ENCODE data around the gene MEGF9. TPM values are rescaled to one million over a fixed set of nuclear protein-coding genes. Genes with fewer than 3 reads are reported as not detected.

MEGF9 gene
- total RNA-seq, 1 experiment from 2014 or later, result 8.3 TPM

DNA sequence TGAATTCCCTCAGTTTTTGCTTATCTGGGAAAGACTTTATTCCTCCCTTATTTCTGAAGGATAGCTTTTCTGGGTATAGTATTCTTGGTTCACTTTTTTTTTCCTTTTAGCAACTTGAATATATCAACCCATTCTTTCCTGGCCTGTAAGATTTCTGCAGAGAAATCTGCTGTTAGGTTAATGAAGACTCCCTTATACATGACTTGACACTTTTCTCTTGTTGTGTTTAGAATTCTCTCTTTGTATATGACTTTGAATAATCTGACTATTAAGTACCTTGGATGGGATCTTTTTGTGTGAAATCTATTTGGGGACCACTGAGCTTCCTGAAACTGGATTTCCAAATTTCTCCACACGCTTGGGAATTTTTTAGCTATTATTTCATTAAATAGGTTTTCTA, 79.3 kb downstream of the MEGF9 start:
- BruUV-seq (replicated peaks), result no TSS peak
- H3K9me3 ChIP-seq (ENCODE audit: control insufficient read depth in 1 of 2, insufficient read depth in 1 of 2, low read depth in 1 of 2, low read length in 2 of 2), result no peaks in the 10 kb centered on the region
- no peak overlapping the region for H3K4me3 ChIP-seq (replicated peaks in 1 of 2; ENCODE audit: low read depth in 1 of 2, low read length in 2 of 2)
- no peaks in the 10 kb centered on the region for H4K20me1 ChIP-seq (ENCODE audit: insufficient read depth)
- no peaks in the 10 kb centered on the region for H3K9me2 ChIP-seq (ENCODE audit: insufficient read depth)
- no peaks in the 10 kb centered on the region for H3K36me3 ChIP-seq (ENCODE audit: control insufficient read depth in 1 of 2, insufficient read depth in 2 of 2, low read length in 2 of 2)
- no peak overlapping the region for H3K27ac ChIP-seq (ENCODE audit: low read depth, low read length)
- DNase-seq (ENCODE audit: low read depth, low spot score) (no peak), ATAC-seq (no peak)
- no peak overlapping the region for H3K9ac ChIP-seq (ENCODE audit: low read length)
- no peak overlapping the region for H3K4me2 ChIP-seq (ENCODE audit: low read length)
- POLR2A ChIA-PET, result no interaction called here
- no peak overlapping the region for H2AFZ ChIP-seq (ENCODE audit: low read depth, low read length, poor library complexity, severe bottlenecking)
- CTCF ChIA-PET, result interaction anchor here (3.6 kb wide), 1 partner anchor 15 kb away, joined by 10 read pairs; no protein-coding TSS in a partner anchor
- no peaks in the 10 kb centered on the region for H3K79me2 ChIP-seq (ENCODE audit: insufficient read depth, low read length)
- no peak for TF ChIP-seq SRF (IDR thresholded peaks at IDR 0.05; ENCODE audit: low read depth)
- TF ChIP-seq, protein P1, sequence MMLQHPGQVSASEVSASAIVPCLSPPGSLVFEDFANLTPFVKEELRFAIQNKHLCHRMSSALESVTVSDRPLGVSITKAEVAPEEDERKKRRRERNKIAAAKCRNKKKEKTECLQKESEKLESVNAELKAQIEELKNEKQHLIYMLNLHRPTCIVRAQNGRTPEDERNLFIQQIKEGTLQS (IDR thresholded peaks at IDR 0.05), result no peak
- TF ChIP-seq, protein P2, sequence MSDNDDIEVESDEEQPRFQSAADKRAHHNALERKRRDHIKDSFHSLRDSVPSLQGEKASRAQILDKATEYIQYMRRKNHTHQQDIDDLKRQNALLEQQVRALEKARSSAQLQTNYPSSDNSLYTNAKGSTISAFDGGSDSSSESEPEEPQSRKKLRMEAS (IDR thresholded peaks at IDR 0.05), result no peak
- no peaks in the 10 kb centered on the region for H3K27me3 ChIP-seq (ENCODE audit: insufficient read depth, low read length)
- RAD21 ChIA-PET (ENCODE audit: low non-redundant PET in 1 of 2, low total read pairs in 2 of 2, uncharacterized antibody in 2 of 2, unreplicated experiment in 2 of 2), result no interaction called here
- H3K4me1 ChIP-seq (ENCODE audit: control insufficient read depth in 1 of 2, insufficient read depth in 2 of 2, low read length in 2 of 2), result no peaks in the 10 kb centered on the region
- intact Hi-C loops (cut with micrococcal nuclease), result no loop called here

DNA sequence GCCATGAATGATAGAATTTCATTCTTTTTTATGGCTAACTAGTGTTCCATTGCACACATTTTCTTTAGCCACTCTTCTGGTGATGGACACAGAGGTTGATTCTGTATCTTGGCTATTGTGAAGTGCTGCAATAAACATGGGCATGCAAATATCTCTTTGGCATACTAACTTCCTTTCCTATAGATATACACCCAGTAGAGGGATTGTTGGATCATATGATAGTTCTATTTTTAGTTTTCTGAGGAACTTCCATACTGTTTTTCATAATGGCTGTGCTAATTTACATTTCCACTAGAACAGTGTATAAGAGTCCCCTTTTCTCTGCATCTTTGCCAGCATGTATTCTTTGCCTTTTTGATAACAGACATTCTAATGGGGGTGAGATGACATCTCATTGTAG, 83.9 kb downstream of the MEGF9 start:
- no peak for ATAC-seq
- Histone ChIP-seq H3K9me2 (ENCODE audit: insufficient read depth) (no peaks in the 10 kb centered on the region), H3K27ac (ENCODE audit: low read depth, low read length) (no peak overlapping the region), H3K79me2 (ENCODE audit: insufficient read depth, low read length) (no peaks in the 10 kb centered on the region), H2AFZ (ENCODE audit: low read depth, low read length, poor library complexity, severe bottlenecking) (no peak overlapping the region), H3K4me1 (ENCODE audit: control insufficient read depth in 1 of 2, insufficient read depth in 2 of 2, low read length in 2 of 2) (peaks cover 0 to 13% of the 10 kb centered on the region in 2 experiments; a peak in 2 of 4 replicates), H4K20me1 (ENCODE audit: insufficient read depth) (no peaks in the 10 kb centered on the region), H3K4me3 (replicated peaks in 1 of 2; ENCODE audit: low read depth in 1 of 2, low read length in 2 of 2) (no peak overlapping the region), H3K36me3 (ENCODE audit: control insufficient read depth in 1 of 2, insufficient read depth in 2 of 2, low read length in 2 of 2) (no peaks in the 10 kb centered on the region), H3K27me3 (ENCODE audit: insufficient read depth, low read length) (no peaks in the 10 kb centered on the region), H3K9me3 (ENCODE audit: control insufficient read depth in 1 of 2, insufficient read depth in 1 of 2, low read depth in 1 of 2, low read length in 2 of 2) (no peaks in the 10 kb centered on the region), H3K4me2 (ENCODE audit: low read length) (no peak overlapping the region), H3K9ac (ENCODE audit: low read length) (no peak overlapping the region)
- intact Hi-C loops (cut with micrococcal nuclease), result no loop called here
- BruUV-seq (replicated peaks), result no TSS peak
- CTCF ChIA-PET, result no interaction called here
- RAD21 ChIA-PET (ENCODE audit: low non-redundant PET in 1 of 2, low total read pairs in 2 of 2, uncharacterized antibody in 2 of 2, unreplicated experiment in 2 of 2), result no interaction called here
- DNase-seq (ENCODE audit: low read depth, low spot score), result no peak
- TF ChIP-seq, protein P3, sequence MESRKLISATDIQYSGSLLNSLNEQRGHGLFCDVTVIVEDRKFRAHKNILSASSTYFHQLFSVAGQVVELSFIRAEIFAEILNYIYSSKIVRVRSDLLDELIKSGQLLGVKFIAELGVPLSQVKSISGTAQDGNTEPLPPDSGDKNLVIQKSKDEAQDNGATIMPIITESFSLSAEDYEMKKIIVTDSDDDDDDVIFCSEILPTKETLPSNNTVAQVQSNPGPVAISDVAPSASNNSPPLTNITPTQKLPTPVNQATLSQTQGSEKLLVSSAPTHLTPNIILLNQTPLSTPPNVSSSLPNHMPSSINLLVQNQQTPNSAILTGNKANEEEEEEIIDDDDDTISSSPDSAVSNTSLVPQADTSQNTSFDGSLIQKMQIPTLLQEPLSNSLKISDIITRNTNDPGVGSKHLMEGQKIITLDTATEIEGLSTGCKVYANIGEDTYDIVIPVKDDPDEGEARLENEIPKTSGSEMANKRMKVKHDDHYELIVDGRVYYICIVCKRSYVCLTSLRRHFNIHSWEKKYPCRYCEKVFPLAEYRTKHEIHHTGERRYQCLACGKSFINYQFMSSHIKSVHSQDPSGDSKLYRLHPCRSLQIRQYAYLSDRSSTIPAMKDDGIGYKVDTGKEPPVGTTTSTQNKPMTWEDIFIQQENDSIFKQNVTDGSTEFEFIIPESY (IDR thresholded peaks at IDR 0.05; ENCODE audit: extremely low read depth, insufficient replicate concordance, low read length), result no peak
- TF ChIP-seq, protein P4, sequence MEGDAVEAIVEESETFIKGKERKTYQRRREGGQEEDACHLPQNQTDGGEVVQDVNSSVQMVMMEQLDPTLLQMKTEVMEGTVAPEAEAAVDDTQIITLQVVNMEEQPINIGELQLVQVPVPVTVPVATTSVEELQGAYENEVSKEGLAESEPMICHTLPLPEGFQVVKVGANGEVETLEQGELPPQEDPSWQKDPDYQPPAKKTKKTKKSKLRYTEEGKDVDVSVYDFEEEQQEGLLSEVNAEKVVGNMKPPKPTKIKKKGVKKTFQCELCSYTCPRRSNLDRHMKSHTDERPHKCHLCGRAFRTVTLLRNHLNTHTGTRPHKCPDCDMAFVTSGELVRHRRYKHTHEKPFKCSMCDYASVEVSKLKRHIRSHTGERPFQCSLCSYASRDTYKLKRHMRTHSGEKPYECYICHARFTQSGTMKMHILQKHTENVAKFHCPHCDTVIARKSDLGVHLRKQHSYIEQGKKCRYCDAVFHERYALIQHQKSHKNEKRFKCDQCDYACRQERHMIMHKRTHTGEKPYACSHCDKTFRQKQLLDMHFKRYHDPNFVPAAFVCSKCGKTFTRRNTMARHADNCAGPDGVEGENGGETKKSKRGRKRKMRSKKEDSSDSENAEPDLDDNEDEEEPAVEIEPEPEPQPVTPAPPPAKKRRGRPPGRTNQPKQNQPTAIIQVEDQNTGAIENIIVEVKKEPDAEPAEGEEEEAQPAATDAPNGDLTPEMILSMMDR (IDR thresholded peaks at IDR 0.05 in 2 of 3, conservative IDR thresholded peaks at IDR 0.05 in 1 of 3; ENCODE audit: borderline replicate concordance in 1 of 3, insufficient read depth in 1 of 3, low read depth in 2 of 3, low read length in 2 of 3), result no peak
- TF ChIP-seq POLR2A (IDR thresholded peaks at IDR 0.05; ENCODE audit: borderline replicate concordance, extremely low read depth, insufficient read depth, insufficient read length) (no peak), CBX3 (IDR thresholded peaks at IDR 0.05; ENCODE audit: low read depth) (no peak), SRF (IDR thresholded peaks at IDR 0.05; ENCODE audit: low read depth) (no peak)
- POLR2A ChIA-PET, result no interaction called here
